GM19468 (cell line): Measurements from ENCODE around the gene LGALS8.

Experiments
- ATAC-seq: cut with Tn5 transposase; IDR thresholded peaks from one replicate; pipeline ENCODE4 v1.9.1; 2021; ENCODE audit warnings: mild to moderate bottlenecking, moderate library complexity, moderate number of reproducible peaks; ENCODE audit not compliant: unreplicated experiment; ENCODE audit errors: extremely low read depth

Gene LGALS8

GRCh38 chr1:236508593-236509027 is 15.2 kb upstream of the LGALS8 start:
- ATAC-seq: no peak

- no peak for ATAC-seq
Observed at GRCh38 chr1:236509203-236509602, 14.6 kb upstream of the LGALS8 start.

GRCh38 chr1:236509647-236510401 is 14.0 kb upstream of the LGALS8 start:
- ATAC-seq: no peak

- ATAC-seq: no peak
Observed at GRCh38 chr1:236511735-236512418, 11.9 kb upstream of the LGALS8 start.

GRCh38 chr1:236514703-236515442 is 8.9 kb upstream of the LGALS8 start:
- no peak for ATAC-seq

- ATAC-seq: no peak
Observed at GRCh38 chr1:236515443-236515958, 8.3 kb upstream of the LGALS8 start.

- ATAC-seq: no peak
Observed at GRCh38 chr1:236516929-236517704, 6.7 kb upstream of the LGALS8 start.

- no peak for ATAC-seq
Observed at GRCh38 chr1:236518322-236518721, 5.5 kb upstream of the LGALS8 start.

GRCh38 chr1:236520445-236521005 is 3.3 kb upstream of the LGALS8 start:
- ATAC-seq: no peak

- ATAC-seq: no peak
Observed at GRCh38 chr1:236522937-236523703, 662 bp upstream of the LGALS8 start.

- peak; percentile 89 for ATAC-seq
Observed at GRCh38 chr1:236524142-236524894, 536 bp downstream of the LGALS8 start.

GRCh38 chr1:236524895-236525184 is 1.1 kb downstream of the LGALS8 start:
- no peak for ATAC-seq

GRCh38 chr1:236526079-236526478 is 2.3 kb downstream of the LGALS8 start:
- no peak for ATAC-seq

GRCh38 chr1:236530286-236530685 is 6.5 kb downstream of the LGALS8 start:
- no peak for ATAC-seq

- no peak for ATAC-seq
Observed at GRCh38 chr1:236530959-236531358, 7.2 kb downstream of the LGALS8 start.

GRCh38 chr1:236532850-236533249 is 9.1 kb downstream of the LGALS8 start:
- ATAC-seq: no peak

- ATAC-seq: no peak
Observed at GRCh38 chr1:236534151-236534651, 10.4 kb downstream of the LGALS8 start.

- no peak for ATAC-seq
Observed at GRCh38 chr1:236535190-236535589, 11.4 kb downstream of the LGALS8 start.
